Body of pancreas (tissue), 4 donors: ENCODE results near the gene HERC4. TPM values are rescaled to one million over a fixed set of nuclear protein-coding genes. Genes with fewer than 3 reads are reported as not detected.
"Not testable (repeated sequence)": the region's sequence is repeated elsewhere in the genome, so short reads cannot be mapped to it uniquely, and the experiment has no call there.

Experiments used
- ATAC-seq: fragments of 150-250 bp; one replicate; pipeline ENCODE4 v1.9.1; 2016
- DNase-seq, 4 donors: peaks; one replicate each; pipeline ENCODE4 v3.0.0-alpha.2; 2019
- H3K27ac ChIP-seq, 4 donors: fragments of 200-600 bp; sonication (generic); 1 replicate in 3 of 4; 2 replicates in 1 of 4; pipeline versions ENCODE4 v1.5.1 to v1.6.1; 2016 to 2019; ENCODE audit warnings: mild to moderate bottlenecking in 1 of 4, mixed read lengths in 1 of 4, moderate library complexity in 1 of 4
- H3K27me3 ChIP-seq, 2 donors: fragments of 200-600 bp; sonication (generic); one replicate each; pipeline ENCODE4 v1.6.0; 2016; ENCODE audit warnings: mild to moderate bottlenecking in 1 of 2
- H3K36me3 ChIP-seq, 2 donors: fragments of 200-600 bp; sonication (generic); replicated peaks in 1 of 2; 2 replicates each; pipeline ENCODE4 v1.5.1; 2016; ENCODE audit warnings: low read depth in 2 of 2; ENCODE audit not compliant: insufficient read depth in 1 of 2
- H3K4me1 ChIP-seq: fragments of 200-600 bp; sonication (generic); one replicate; pipeline ENCODE4 v1.6.0; 2016
- H3K4me3 ChIP-seq, 2 donors: fragments of 200-600 bp; sonication (generic); 1 replicate in 1 of 2; 2 replicates in 1 of 2; pipeline ENCODE4 v1.5.1; 2016 to 2019
- H3K9me3 ChIP-seq, 3 donors: fragments of 200-600 bp; sonication (generic); 1 replicate in 2 of 3; 2 replicates in 1 of 3; pipeline ENCODE4 v1.5.1; 2016
- CTCF ChIP-seq, 7 experiments: fragments of 450-650 bp in 4 of 7; fragments of 200-600 bp in 3 of 7; sonication (generic) in 3 of 7; IDR thresholded peaks; one replicate each; pipeline ENCODE4 v1.5.1; 2016 to 2019; ENCODE audit warnings: antibody characterized with exemption in 7 of 7
- POLR2A ChIP-seq, 3 donors: fragments of 450-650 bp; IDR thresholded peaks; one replicate each; pipeline ENCODE4 v1.6.1; 2016; ENCODE audit warnings: antibody characterized with exemption in 3 of 3, mild to moderate bottlenecking in 2 of 3
- WGBS, 2 donors: methylation state at CpG; one replicate each; pipeline ENCODE4 v1.1.5; 2017; 5-methylcytosine and 5-hydroxymethylcytosine counted together
- intact Hi-C: fragments of 100-400 bp; cut with DNase I; formaldehyde crosslinking; loops from one replicate; pipeline ENCODE4 v1.15.1; 2023
- total RNA-seq, 2 donors: library from RNA; depleted of rRNA; stranded (reverse); fragments of >200 nt; gene quantifications; one replicate each; pipeline ENCODE4 v1.1.0, GENCODE V29; 2016

HERC4 gene
- total RNA-seq, 2 donors from 2014 or later: 21.4 to 42.8 TPM

DNA sequence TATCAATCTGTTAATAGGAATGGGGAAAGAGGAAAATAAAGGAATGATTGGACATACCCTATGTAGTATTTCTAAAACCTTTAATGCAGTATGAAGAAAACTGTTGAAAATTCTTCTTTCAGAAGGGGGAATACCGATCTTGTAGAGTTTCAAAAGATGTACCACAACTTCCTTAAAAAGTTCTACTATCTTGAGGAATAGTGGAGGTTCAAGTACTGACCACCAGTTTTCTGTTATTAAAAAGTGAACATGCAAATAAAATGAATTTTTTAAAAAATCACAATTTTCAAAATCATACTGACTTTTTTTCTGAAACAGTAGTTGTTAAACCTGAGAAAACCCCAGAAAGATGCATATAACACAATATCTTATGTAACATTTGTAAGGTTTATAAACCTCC, 86.5 kb downstream of the HERC4 start:
- no peak for DNase-seq
- no peak overlapping the region for H3K4me3 ChIP-seq
- H3K4me1 ChIP-seq: no peaks in the 10 kb centered on the region
- no peaks in the 10 kb centered on the region for H3K27me3 ChIP-seq
- WGBS, 2 donors: 85 to 89% methylated on average over 1 of the region's 1 CpG
- TF ChIP-seq CTCF (IDR thresholded peaks at IDR 0.05) (no peak), POLR2A (IDR thresholded peaks at IDR 0.05) (no peak)
- H3K36me3 ChIP-seq: peaks cover 0 to 4% of the 10 kb centered on the region in 2 donors
- intact Hi-C loops: no loop called here
- H3K27ac ChIP-seq: no peak overlapping the region
- no peak for ATAC-seq
- H3K9me3 ChIP-seq: no peaks in the 10 kb centered on the region

- H3K9me3 ChIP-seq, H3K27me3 ChIP-seq, ATAC-seq, H3K4me3 ChIP-seq, H3K4me1 ChIP-seq, DNase-seq, H3K27ac ChIP-seq, intact Hi-C loops, H3K36me3 ChIP-seq: not testable (repeated sequence)
- WGBS, 2 donors: 93 to 98% methylated on average over 8 of the region's 8 CpGs
Measured at GRCh38 chr10:67982603-67983002, 92.5 kb downstream of the HERC4 start.

DNA sequence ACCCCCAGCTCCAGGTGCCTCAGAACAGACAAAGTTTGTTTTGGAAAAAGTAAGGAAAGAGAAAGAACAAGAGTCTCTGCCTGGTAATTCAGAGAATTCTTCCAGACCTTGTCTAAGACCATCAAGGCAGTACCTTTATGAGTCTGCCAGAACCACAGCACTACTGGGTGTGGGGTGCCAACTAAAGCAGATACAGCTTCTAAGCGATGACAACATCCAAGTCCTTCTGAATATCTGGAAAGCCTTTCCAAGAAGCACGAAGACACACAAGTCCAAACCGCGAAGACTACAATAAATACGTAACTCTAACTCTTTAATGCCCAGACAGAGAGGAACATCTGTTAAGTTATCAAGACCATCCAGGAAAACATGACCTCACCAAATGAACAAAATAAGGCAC, 96.3 kb downstream of the HERC4 start:
- no peaks in the 10 kb centered on the region for H3K9me3 ChIP-seq
- intact Hi-C loops: no loop called here
- WGBS, 2 donors: 80 to 91% methylated on average over 5 of the region's 5 CpGs
- no peaks in the 10 kb centered on the region for H3K36me3 ChIP-seq
- TF ChIP-seq POLR2A (IDR thresholded peaks at IDR 0.05): no peak
- no peak for TF ChIP-seq CTCF (IDR thresholded peaks at IDR 0.05)
- no peak overlapping the region for H3K27ac ChIP-seq
- no peak overlapping the region for H3K4me3 ChIP-seq
- DNase-seq (no peak), ATAC-seq (no peak)
- peaks cover 12% of the 10 kb centered on the region for H3K4me1 ChIP-seq
- no peaks in the 10 kb centered on the region for H3K27me3 ChIP-seq

- 80 to 90% methylated on average over 1 to 2 of the region's 2 CpGs for WGBS, 2 donors
- H3K36me3 ChIP-seq: peaks cover 0 to 3% of the 10 kb centered on the region in 2 donors
- no peaks in the 10 kb centered on the region for H3K9me3 ChIP-seq
- no peak overlapping the region for H3K4me3 ChIP-seq
- H3K4me1 ChIP-seq: peaks cover 12% of the 10 kb centered on the region
- intact Hi-C loops: no loop called here
- ATAC-seq (no peak), DNase-seq (no peak)
- H3K27me3 ChIP-seq: no peaks in the 10 kb centered on the region
- H3K27ac ChIP-seq: peak overlapping the region in 1 of 4 donors; percentile 3
- no peak for TF ChIP-seq POLR2A (IDR thresholded peaks at IDR 0.05)
- no peak for TF ChIP-seq CTCF (IDR thresholded peaks at IDR 0.05)
Measured at GRCh38 chr10:67977251-67977650, 97.8 kb downstream of the HERC4 start.

DNA sequence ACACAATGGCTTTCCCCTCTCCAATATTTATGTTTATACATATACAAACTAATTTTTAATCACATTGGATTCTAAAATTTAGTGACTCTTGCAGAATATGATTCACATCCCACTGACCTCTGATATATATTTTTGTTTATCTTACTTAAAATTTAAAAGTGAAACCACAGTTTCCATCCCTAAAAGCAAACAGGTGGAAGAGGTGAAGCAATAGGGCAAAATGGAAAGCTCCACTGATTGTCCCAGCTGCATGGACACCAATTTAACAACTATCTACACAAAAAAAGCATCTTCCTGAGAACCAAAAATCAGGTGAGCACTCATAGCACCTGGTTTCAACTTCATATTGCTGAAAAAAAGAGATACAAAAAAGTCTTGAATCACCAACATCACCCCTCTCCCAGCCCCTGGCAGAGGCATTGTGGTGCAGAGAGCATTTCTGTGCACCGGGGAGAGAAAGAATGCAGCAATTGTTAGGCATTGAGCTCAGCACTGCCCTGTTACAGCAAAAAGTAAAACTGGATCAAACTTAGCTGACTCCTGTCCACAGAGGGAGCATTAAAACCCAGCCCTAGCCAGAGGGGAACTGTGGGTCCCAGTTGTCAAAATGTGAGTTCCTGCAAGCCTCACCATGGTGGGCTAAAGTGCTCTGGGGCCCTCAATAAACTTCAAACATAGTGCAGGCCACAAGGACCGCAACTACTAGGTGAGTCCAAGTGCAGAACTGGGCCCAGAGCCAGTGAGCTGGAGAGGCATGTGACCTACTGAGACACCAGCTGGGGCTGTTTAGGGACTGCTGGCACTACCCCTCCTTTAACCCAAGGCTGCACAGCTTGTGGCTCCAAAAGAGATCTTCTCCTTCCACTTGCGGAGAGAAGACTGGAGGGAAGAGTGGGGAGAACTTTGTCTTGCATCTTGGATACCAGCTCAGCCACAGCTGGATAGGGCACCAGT, 98.5 kb downstream of the HERC4 start:
- Histone ChIP-seq H3K9me3 (no peaks in the 10 kb centered on the region), H3K36me3 (peaks cover 3 to 5% of the 10 kb centered on the region in 2 donors), H3K4me3 (no peak overlapping the region), H3K27me3 (no peaks in the 10 kb centered on the region), H3K4me1 (peaks cover 12% of the 10 kb centered on the region), H3K27ac (peak overlapping the region in 1 of 4 donors; percentile 3)
- intact Hi-C loops: no loop called here
- peak; percentile 68 to 88 (median 76) for DNase-seq
- no peak for TF ChIP-seq POLR2A (IDR thresholded peaks at IDR 0.05)
- WGBS, 2 donors: 45 to 66% methylated on average over 3 of the region's 3 CpGs
- peak; percentile 87 for ATAC-seq
